Breast epithelium (tissue), 4 donors: ENCODE data around the gene TRIM66. TPM values are rescaled to one million over a fixed set of nuclear protein-coding genes. Genes with fewer than 3 reads are reported as not detected.

ENCODE experiments used
- DNase-seq, 2 donors: peaks; one replicate each; pipeline ENCODE4 v3.0.0-alpha.2; 2019; ENCODE audit warnings: low spot score in 2 of 2
- H3K27ac ChIP-seq, 2 donors: fragments of 200-600 bp; sonication (generic) in 1 of 2; one replicate each; pipeline ENCODE4 v1.5.1; 2016 to 2019; ENCODE audit warnings: mild to moderate bottlenecking in 1 of 2
- H3K27me3 ChIP-seq, 2 donors: fragments of 200-600 bp; sonication (generic) in 1 of 2; one replicate each; pipeline versions ENCODE4 v1.5.1 to v1.6.0; 2017 to 2019; ENCODE audit warnings: control low read depth in 1 of 2, mild to moderate bottlenecking in 1 of 2
- H3K36me3 ChIP-seq: fragments of 200-600 bp; one replicate; pipeline ENCODE4 v1.5.1; 2019
- H3K4me1 ChIP-seq, 2 donors: fragments of 200-600 bp; sonication (generic); one replicate each; pipeline ENCODE4 v1.5.1; 2016 to 2019; ENCODE audit warnings: control low read depth in 1 of 2
- H3K4me3 ChIP-seq, 3 donors: fragments of 200-600 bp; sonication (generic); 1 replicate in 2 of 3; 2 replicates in 1 of 3; pipeline ENCODE4 v1.5.1; 2016 to 2019; ENCODE audit warnings: mild to moderate bottlenecking in 3 of 3, moderate library complexity in 2 of 3
- H3K9me3 ChIP-seq, 2 donors: fragments of 200-600 bp; sonication (generic) in 1 of 2; one replicate each; pipeline ENCODE4 v1.5.1; 2016 to 2019; ENCODE audit warnings: control low read depth in 1 of 2
- CTCF ChIP-seq, 3 donors: fragments of 450-650 bp; IDR thresholded peaks; one replicate each; pipeline ENCODE4 v1.5.1; 2016 to 2017; ENCODE audit warnings: antibody characterized with exemption in 3 of 3, mild to moderate bottlenecking in 3 of 3, moderate library complexity in 3 of 3
- POLR2A ChIP-seq: fragments of 450-650 bp; IDR thresholded peaks from one replicate; pipeline ENCODE4 v1.6.1; 2016; ENCODE audit warnings: antibody characterized with exemption, mild to moderate bottlenecking, moderate library complexity
- POLR2AphosphoS5 ChIP-seq, 3 donors: sonication (generic); formaldehyde crosslinking; IDR thresholded peaks; one replicate each; pipeline ENCODE4 v1.6.1; 2017; ENCODE audit warnings: antibody characterized with exemption in 3 of 3
- intact Hi-C: fragments of 100-400 bp; cut with DNase I; formaldehyde crosslinking; loops from one replicate; pipeline ENCODE4 v1.15.1; 2023; ENCODE audit warnings: low total_unique reads
- total RNA-seq, 3 donors: library from RNA; depleted of rRNA; stranded (reverse); fragments of >200 nt; gene quantifications; one replicate each; pipeline ENCODE4 v1.1.0, GENCODE V29; 2016

Gene TRIM66
- total RNA-seq, 3 donors from 2014 or later: 6.6 to 12.7 (median 11.5) TPM

- intact Hi-C loops: loop anchor here (5.0 kb wide), 1 partner anchor 162 kb away; no protein-coding TSS in a partner anchor
- no peak overlapping the region for H3K4me3 ChIP-seq
- H3K9me3 ChIP-seq: no peaks in the 10 kb centered on the region
- H3K27ac ChIP-seq: peak overlapping the region; percentile 22 to 98
- H3K4me1 ChIP-seq: peaks cover 2 to 10% of the 10 kb centered on the region in 2 donors
- no peak for TF ChIP-seq POLR2AphosphoS5 (IDR thresholded peaks at IDR 0.05)
- H3K36me3 ChIP-seq: no peaks in the 10 kb centered on the region
- no peaks in the 10 kb centered on the region for H3K27me3 ChIP-seq
- DNase-seq: no peak
Measured at GRCh38 chr11:8704136-8704535, 21.7 kb upstream of the TRIM66 start.

- no peak for TF ChIP-seq CTCF (IDR thresholded peaks at IDR 0.05)
- TF ChIP-seq POLR2A: no peak
- TF ChIP-seq POLR2AphosphoS5 (IDR thresholded peaks at IDR 0.05): no peak
- intact Hi-C loops: loop anchor here (5.0 kb wide), 1 partner anchor 160 kb away; no protein-coding TSS in a partner anchor
- Histone ChIP-seq H3K27ac (peak overlapping the region; percentile 19 to 98), H3K36me3 (no peaks in the 10 kb centered on the region), H3K4me1 (peaks cover 5 to 7% of the 10 kb centered on the region in 2 donors), H3K27me3 (no peaks in the 10 kb centered on the region), H3K4me3 (no peak overlapping the region), H3K9me3 (no peaks in the 10 kb centered on the region)
- DNase-seq: no peak
Measured at GRCh38 chr11:8702598-8702915, 20.1 kb upstream of the TRIM66 start.

GRCh38 chr11:8701891-8702597 is 19.6 kb upstream of the TRIM66 start:
- H3K27me3 ChIP-seq: no peaks in the 10 kb centered on the region
- no peak for DNase-seq
- TF ChIP-seq CTCF (IDR thresholded peaks at IDR 0.05): no peak
- no peak for TF ChIP-seq POLR2AphosphoS5 (IDR thresholded peaks at IDR 0.05)
- no peak for TF ChIP-seq POLR2A
- intact Hi-C loops: loop anchor here (5.0 kb wide), 1 partner anchor 160 kb away; no protein-coding TSS in a partner anchor
- H3K9me3 ChIP-seq: no peaks in the 10 kb centered on the region
- H3K27ac ChIP-seq: peak overlapping the region; percentile 73 to 98
- no peaks in the 10 kb centered on the region for H3K36me3 ChIP-seq
- no peak overlapping the region for H3K4me3 ChIP-seq
- H3K4me1 ChIP-seq: peaks cover 2 to 5% of the 10 kb centered on the region in 2 donors

- peak in 1 of 2 donors; percentile 84 for DNase-seq
- H3K36me3 ChIP-seq: no peaks in the 10 kb centered on the region
- H3K9me3 ChIP-seq: no peaks in the 10 kb centered on the region
- intact Hi-C loops: loop anchor here (5.0 kb wide), 1 partner anchor 158 kb away; no protein-coding TSS in a partner anchor
- H3K27ac ChIP-seq: peak overlapping the region; percentile 94 to 98
- H3K27me3 ChIP-seq: no peaks in the 10 kb centered on the region
- H3K4me3 ChIP-seq: peak overlapping the region in 1 of 3 donors; percentile 17
- TF ChIP-seq CTCF (IDR thresholded peaks at IDR 0.05): no peak
- TF ChIP-seq POLR2AphosphoS5 (IDR thresholded peaks at IDR 0.05): peak in 1 of 3 donors; percentile 4
- H3K4me1 ChIP-seq: peaks cover 0 to 5% of the 10 kb centered on the region in 2 donors
Measured at GRCh38 chr11:8699903-8700302, 17.4 kb upstream of the TRIM66 start.

- H3K27ac ChIP-seq: peak overlapping the region; percentile 94 to 98
- peak in 1 of 2 donors; percentile 59 for DNase-seq
- no peaks in the 10 kb centered on the region for H3K36me3 ChIP-seq
- H3K27me3 ChIP-seq: no peaks in the 10 kb centered on the region
- intact Hi-C loops: no loop called here
- peaks cover 0 to 5% of the 10 kb centered on the region in 2 donors for H3K4me1 ChIP-seq
- no peak overlapping the region for H3K4me3 ChIP-seq
- TF ChIP-seq POLR2AphosphoS5 (IDR thresholded peaks at IDR 0.05) (no peak), POLR2A (no peak), CTCF (IDR thresholded peaks at IDR 0.05) (no peak)
- H3K9me3 ChIP-seq: no peaks in the 10 kb centered on the region
Measured at GRCh38 chr11:8698917-8699441, 16.5 kb upstream of the TRIM66 start.
